Left lung (tissue), 10 donors: Measurements from ENCODE around the gene KPTN. TPM values are rescaled to one million over a fixed set of nuclear protein-coding genes. Genes with fewer than 3 reads are reported as not detected.

Experiments used
- ATAC-seq: fragments of 200-7000 bp; cut with Tn5 transposase; one replicate; pipeline ENCODE4 v1.9.1; 2020; ENCODE audit warnings: moderate library complexity
- DNase-seq, 4 donors: peaks; one replicate each; pipeline ENCODE4 v3.0.0-alpha.2; 2013 to 2020
- H3K27ac ChIP-seq, 2 donors: fragments of 200-600 bp; sonication (generic) in 1 of 2; one replicate each; pipeline versions ENCODE4 v1.5.0 to v1.8.0; 2020 to 2021
- H3K27me3 ChIP-seq, 2 donors: fragments of 200-600 bp; sonication (generic) in 1 of 2; one replicate each; pipeline versions ENCODE4 v1.5.0 to v1.8.0; 2020 to 2021
- H3K36me3 ChIP-seq, 2 donors: fragments of 200-600 bp; sonication (generic) in 1 of 2; one replicate each; pipeline versions ENCODE4 v1.5.0 to v1.8.0; 2020 to 2021
- H3K4me1 ChIP-seq, 2 donors: fragments of 200-600 bp; one replicate each; pipeline ENCODE4 v1.8.0; 2021
- H3K4me3 ChIP-seq, 2 donors: fragments of 200-600 bp; sonication (generic) in 1 of 2; one replicate each; pipeline versions ENCODE4 v1.5.0 to v1.8.0; 2020 to 2021; ENCODE audit warnings: mild to moderate bottlenecking in 1 of 2
- H3K9me3 ChIP-seq, 2 donors: fragments of 200-600 bp; sonication (generic) in 1 of 2; one replicate each; pipeline versions ENCODE4 v1.5.0 to v1.8.0; 2020 to 2021
- intact Hi-C, 2 donors: fragments of 100-400 bp; cut with DNase I; formaldehyde crosslinking; loops; one replicate each; pipeline versions ENCODE4 v1.11.2 to v1.14.2; 2022
- polyA plus RNA-seq, 6 donors: library from polyadenylated mRNA; unstranded; fragments of 120-200 nt; gene quantifications; one replicate each; pipeline ENCODE4 v1.2.1, GENCODE V29; 2013; ENCODE audit not compliant: insufficient read length in 6 of 6
- total RNA-seq, 2 donors: library from RNA; stranded (reverse); fragmentation: NEBNext Ultra II Directional; extraction: Animal tissue kit (Norgen Biotek cat#: 25700); gene quantifications; one replicate each; pipeline ENCODE4 v1.2.1, GENCODE V29; 2021
- TF ChIP-seq, protein P1 (sequence below), 2 donors: fragments of 200-600 bp; sonication (generic) in 1 of 2; IDR thresholded peaks; one replicate each; pipeline versions ENCODE4 v1.5.0 to v1.8.0; 2021; ENCODE audit warnings: antibody characterized with exemption in 2 of 2
- donor health status: DM: no; HTN: yes; CAD: no.
- donor health status: DM: no; HTN: no; CAD: no.

KPTN gene
- total and polyA plus RNA-seq, 8 donors = 12.0 to 17.8 (median 14.2) TPM

DNA sequence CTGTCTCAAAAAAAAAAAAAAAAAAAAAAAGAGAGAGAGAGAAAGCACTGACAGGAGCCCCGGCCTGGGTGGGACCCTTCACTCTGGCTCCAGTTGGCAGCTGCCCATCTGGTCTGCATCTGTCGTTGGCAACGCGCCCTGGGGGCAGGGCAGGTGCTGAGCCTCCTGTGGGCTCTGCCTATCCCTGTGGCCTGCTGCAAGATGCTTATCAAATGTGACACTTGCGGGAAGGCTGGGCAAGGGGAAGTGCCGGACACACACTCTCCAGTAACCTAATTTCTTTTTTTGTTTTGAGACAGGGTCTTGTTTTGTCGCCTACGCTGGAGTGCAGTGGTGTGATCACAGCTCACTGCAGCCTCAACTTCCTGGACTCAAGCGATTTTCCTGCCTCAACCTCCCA lies 10.7 kb upstream of the KPTN start:
- TF ChIP-seq, protein P1, sequence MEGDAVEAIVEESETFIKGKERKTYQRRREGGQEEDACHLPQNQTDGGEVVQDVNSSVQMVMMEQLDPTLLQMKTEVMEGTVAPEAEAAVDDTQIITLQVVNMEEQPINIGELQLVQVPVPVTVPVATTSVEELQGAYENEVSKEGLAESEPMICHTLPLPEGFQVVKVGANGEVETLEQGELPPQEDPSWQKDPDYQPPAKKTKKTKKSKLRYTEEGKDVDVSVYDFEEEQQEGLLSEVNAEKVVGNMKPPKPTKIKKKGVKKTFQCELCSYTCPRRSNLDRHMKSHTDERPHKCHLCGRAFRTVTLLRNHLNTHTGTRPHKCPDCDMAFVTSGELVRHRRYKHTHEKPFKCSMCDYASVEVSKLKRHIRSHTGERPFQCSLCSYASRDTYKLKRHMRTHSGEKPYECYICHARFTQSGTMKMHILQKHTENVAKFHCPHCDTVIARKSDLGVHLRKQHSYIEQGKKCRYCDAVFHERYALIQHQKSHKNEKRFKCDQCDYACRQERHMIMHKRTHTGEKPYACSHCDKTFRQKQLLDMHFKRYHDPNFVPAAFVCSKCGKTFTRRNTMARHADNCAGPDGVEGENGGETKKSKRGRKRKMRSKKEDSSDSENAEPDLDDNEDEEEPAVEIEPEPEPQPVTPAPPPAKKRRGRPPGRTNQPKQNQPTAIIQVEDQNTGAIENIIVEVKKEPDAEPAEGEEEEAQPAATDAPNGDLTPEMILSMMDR (IDR thresholded peaks at IDR 0.05) = no peak
- Histone ChIP-seq H3K4me3 (no peak overlapping the region), H3K27me3 (no peaks in the 10 kb centered on the region), H3K9me3 (no peaks in the 10 kb centered on the region), H3K36me3 (peaks cover 0 to 93% of the 10 kb centered on the region in 2 donors), H3K4me1 (no peaks in the 10 kb centered on the region), H3K27ac (no peak overlapping the region)
- DNase-seq (peak in 1 of 4 donors; percentile 68), ATAC-seq (no peak)
- intact Hi-C loops = no loop called here

DNA sequence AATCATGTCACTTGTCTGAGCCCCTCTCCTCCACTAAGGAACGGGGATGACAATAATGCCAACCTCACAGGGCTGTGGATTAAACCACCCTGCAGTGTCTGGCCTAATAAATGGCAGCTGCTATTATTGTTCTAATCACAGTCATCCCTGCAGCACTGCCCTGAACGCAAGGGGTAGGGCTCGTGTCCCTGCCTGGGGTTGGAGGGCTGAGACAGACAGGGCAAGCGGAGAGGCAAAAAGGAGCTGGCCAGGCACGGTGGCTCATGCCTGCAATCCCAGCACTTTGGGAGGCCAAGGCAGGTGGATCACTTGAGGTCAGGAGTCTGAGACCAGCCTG lies 10.2 kb upstream of the KPTN start:
- no peak overlapping the region for H3K27ac ChIP-seq
- H3K36me3 ChIP-seq = peaks cover 0 to 93% of the 10 kb centered on the region in 2 donors
- H3K9me3 ChIP-seq = no peaks in the 10 kb centered on the region
- intact Hi-C loops = no loop called here
- DNase-seq = peak in 1 of 4 donors; percentile 20
- no peak overlapping the region for H3K4me3 ChIP-seq
- H3K27me3 ChIP-seq = no peaks in the 10 kb centered on the region
- TF ChIP-seq, protein P1 (IDR thresholded peaks at IDR 0.05) = no peak
- ATAC-seq = no peak
- no peaks in the 10 kb centered on the region for H3K4me1 ChIP-seq

- ATAC-seq = no peak
- Histone ChIP-seq H3K4me3 (no peak overlapping the region), H3K4me1 (no peaks in the 10 kb centered on the region), H3K27me3 (no peaks in the 10 kb centered on the region), H3K27ac (no peak overlapping the region), H3K36me3 (peaks cover 0 to 93% of the 10 kb centered on the region in 2 donors), H3K9me3 (no peaks in the 10 kb centered on the region)
- TF ChIP-seq, protein P1 (IDR thresholded peaks at IDR 0.05) = no peak
- intact Hi-C loops = no loop called here
- peak in 1 of 4 donors; percentile 45 for DNase-seq
Measured at GRCh38 chr19:47493378-47494210, 9.6 kb upstream of the KPTN start.

GRCh38 chr19:47492571-47493377 lies 8.8 kb upstream of the KPTN start:
- ATAC-seq (no peak), DNase-seq (peak in 1 of 4 donors; percentile 59)
- Histone ChIP-seq H3K36me3 (peaks cover 0 to 93% of the 10 kb centered on the region in 2 donors), H3K4me1 (no peaks in the 10 kb centered on the region), H3K27me3 (no peaks in the 10 kb centered on the region), H3K27ac (no peak overlapping the region), H3K4me3 (no peak overlapping the region), H3K9me3 (no peaks in the 10 kb centered on the region)
- intact Hi-C loops = no loop called here
- TF ChIP-seq, protein P1 (IDR thresholded peaks at IDR 0.05) = no peak

- H3K4me1 ChIP-seq = no peaks in the 10 kb centered on the region
- TF ChIP-seq, protein P1 (IDR thresholded peaks at IDR 0.05) = no peak
- no peak overlapping the region for H3K4me3 ChIP-seq
- H3K36me3 ChIP-seq = peaks cover 0 to 93% of the 10 kb centered on the region in 2 donors
- ATAC-seq (no peak), DNase-seq (peak in 1 of 4 donors; percentile 58)
- H3K27ac ChIP-seq = no peak overlapping the region
- H3K9me3 ChIP-seq = no peaks in the 10 kb centered on the region
- H3K27me3 ChIP-seq = no peaks in the 10 kb centered on the region
- intact Hi-C loops = no loop called here
Measured at GRCh38 chr19:47492137-47492533, 8.1 kb upstream of the KPTN start.
